HG02852 (cell line): ENCODE measurements around the gene CCDC148.
A peak's percentile ranks its signal among the peaks of the same experiment; 100 is the strongest.
"Not testable (repeated sequence)": the region's sequence is repeated elsewhere in the genome, so short reads cannot be mapped to it uniquely, and the experiment has no call there.

Experiments
- ATAC-seq: cut with Tn5 transposase; IDR thresholded peaks from one replicate; pipeline ENCODE4 v1.9.1; 2021; ENCODE audit warnings: mild to moderate bottlenecking, moderate library complexity; ENCODE audit not compliant: unreplicated experiment

The CCDC148 gene

GRCh38 chr2:158378926-158379325 lies 77.6 kb downstream of the CCDC148 start:
- no peak for ATAC-seq

GRCh38 chr2:158366342-158366741 lies 90.2 kb downstream of the CCDC148 start:
- no peak for ATAC-seq

- peak; percentile 73 for ATAC-seq
These were observed 96.7 kb downstream of the CCDC148 start for GRCh38 chr2:158359846-158360245.

- ATAC-seq: no peak
These were observed 98.9 kb downstream of the CCDC148 start for GRCh38 chr2:158357699-158358098.

GRCh38 chr2:158357122-158357521 lies 99.4 kb downstream of the CCDC148 start:
- ATAC-seq: no peak

GRCh38 chr2:158351466-158351816 lies 105.1 kb downstream of the CCDC148 start:
- ATAC-seq: not testable (repeated sequence)

- ATAC-seq: not testable (repeated sequence)
These were observed 105.6 kb downstream of the CCDC148 start for GRCh38 chr2:158350751-158351465.

- no peak for ATAC-seq
These were observed 110.5 kb downstream of the CCDC148 start for GRCh38 chr2:158346032-158346431.

- ATAC-seq: no peak
These were observed 117.0 kb downstream of the CCDC148 start for GRCh38 chr2:158339513-158339912.

GRCh38 chr2:158337018-158337417 lies 119.5 kb downstream of the CCDC148 start:
- no peak for ATAC-seq

GRCh38 chr2:158331799-158332198 lies 124.8 kb downstream of the CCDC148 start:
- not testable (repeated sequence) for ATAC-seq

GRCh38 chr2:158325782-158326340 lies 130.7 kb downstream of the CCDC148 start:
- no peak for ATAC-seq

- ATAC-seq: no peak
These were observed 131.3 kb downstream of the CCDC148 start for GRCh38 chr2:158325031-158325781.

- ATAC-seq: no peak
These were observed 133.2 kb downstream of the CCDC148 start for GRCh38 chr2:158323381-158323780.

- no peak for ATAC-seq
These were observed 135.3 kb downstream of the CCDC148 start for GRCh38 chr2:158321264-158321663.

- no peak for ATAC-seq
These were observed 137.3 kb downstream of the CCDC148 start for GRCh38 chr2:158319269-158319668.

- ATAC-seq: peak; percentile 46
These were observed 138.9 kb downstream of the CCDC148 start for GRCh38 chr2:158317642-158318041.

- ATAC-seq: no peak
These were observed 140.6 kb downstream of the CCDC148 start for GRCh38 chr2:158315803-158316414.

GRCh38 chr2:158315000-158315399 lies 141.6 kb downstream of the CCDC148 start:
- ATAC-seq: no peak

GRCh38 chr2:158313734-158314133 lies 142.8 kb downstream of the CCDC148 start:
- no peak for ATAC-seq

- ATAC-seq: no peak
These were observed 143.6 kb downstream of the CCDC148 start for GRCh38 chr2:158312981-158313380.

- ATAC-seq: not testable (repeated sequence)
These were observed 146.1 kb downstream of the CCDC148 start for GRCh38 chr2:158310407-158310806.
